Rectal smooth muscle tissue (tissue), 1 donor: Measurements from ENCODE around the gene ZNF524.

Experiments used
- H3K27ac ChIP-seq: one replicate; pipeline ENCODE4 v1.7.0; 2013; ENCODE audit warnings: low read depth, low read length, inconsistent platforms
- H3K27me3 ChIP-seq: one replicate; pipeline ENCODE4 v1.7.0; 2013; ENCODE audit warnings: low read length; ENCODE audit not compliant: control insufficient read depth, insufficient read depth
- H3K36me3 ChIP-seq: one replicate; pipeline ENCODE4 v1.7.0; 2013; ENCODE audit warnings: low read length; ENCODE audit not compliant: control insufficient read depth, insufficient read depth
- H3K4me1 ChIP-seq: one replicate; pipeline ENCODE4 v1.7.0; 2013; ENCODE audit warnings: low read length; ENCODE audit not compliant: control insufficient read depth, insufficient read depth
- H3K4me3 ChIP-seq: one replicate; pipeline ENCODE4 v1.7.0; 2013; ENCODE audit warnings: low read length
- H3K9ac ChIP-seq: one replicate; pipeline ENCODE4 v1.7.0; 2013; ENCODE audit warnings: low read length

ZNF524 gene

GRCh38 chr19:55620410-55621204 lies 20.5 kb downstream of the ZNF524 start:
- no peak overlapping the region for H3K27ac ChIP-seq
- H3K4me3 ChIP-seq: no peak overlapping the region
- H3K27me3 ChIP-seq: no peaks in the 10 kb centered on the region
- no peak overlapping the region for H3K9ac ChIP-seq
- H3K4me1 ChIP-seq: no peaks in the 10 kb centered on the region
- H3K36me3 ChIP-seq: peaks cover 2% of the 10 kb centered on the region

- Histone ChIP-seq H3K27ac (no peak overlapping the region), H3K4me3 (no peak overlapping the region), H3K9ac (no peak overlapping the region), H3K4me1 (no peaks in the 10 kb centered on the region), H3K36me3 (peaks cover 2% of the 10 kb centered on the region), H3K27me3 (no peaks in the 10 kb centered on the region)
Measured at GRCh38 chr19:55621205-55621672, 21.2 kb downstream of the ZNF524 start.

GRCh38 chr19:55621673-55622231 lies 21.7 kb downstream of the ZNF524 start:
- Histone ChIP-seq H3K27ac (no peak overlapping the region), H3K9ac (no peak overlapping the region), H3K27me3 (no peaks in the 10 kb centered on the region), H3K4me1 (no peaks in the 10 kb centered on the region), H3K4me3 (no peak overlapping the region), H3K36me3 (no peaks in the 10 kb centered on the region)

- no peak overlapping the region for H3K9ac ChIP-seq
Measured at GRCh38 chr19:55622242-55622969, 22.3 kb downstream of the ZNF524 start.

GRCh38 chr19:55623130-55623529 lies 23.0 kb downstream of the ZNF524 start:
- no peak overlapping the region for H3K27ac ChIP-seq
- no peaks in the 10 kb centered on the region for H3K27me3 ChIP-seq
- no peaks in the 10 kb centered on the region for H3K36me3 ChIP-seq
- H3K4me3 ChIP-seq: no peak overlapping the region
- H3K4me1 ChIP-seq: no peaks in the 10 kb centered on the region
- no peak overlapping the region for H3K9ac ChIP-seq

More at GRCh38 chr19:55622242-55622969, 22.3 kb downstream of the ZNF524 start:
- Histone ChIP-seq H3K4me1 (no peaks in the 10 kb centered on the region), H3K36me3 (no peaks in the 10 kb centered on the region), H3K27ac (no peak overlapping the region), H3K4me3 (no peak overlapping the region), H3K27me3 (no peaks in the 10 kb centered on the region)

- peak overlapping the region; percentile 34 for H3K27ac ChIP-seq
- H3K27me3 ChIP-seq: no peaks in the 10 kb centered on the region
- H3K36me3 ChIP-seq: no peaks in the 10 kb centered on the region
- H3K9ac ChIP-seq: no peak overlapping the region
- H3K4me1 ChIP-seq: no peaks in the 10 kb centered on the region
- H3K4me3 ChIP-seq: no peak overlapping the region
Measured at GRCh38 chr19:55623561-55623960, 23.5 kb downstream of the ZNF524 start.

GRCh38 chr19:55624109-55625003 lies 24.3 kb downstream of the ZNF524 start, which contains the start of gene ZNF784:
ZNF784 (minus strand) TSS chr19:55624566; CDS start chr19:55624561, 5 bp downstream.
- H3K4me3 ChIP-seq: peak within 1 kb of the TSS; percentile 80
- H3K27ac ChIP-seq: peak within 1 kb of the TSS; percentile 96
- H3K9ac ChIP-seq: peak within 1 kb of the TSS; percentile 75
- H3K36me3 ChIP-seq: no peaks in the 10 kb centered on the region
- H3K4me1 ChIP-seq: no peaks in the 10 kb centered on the region
- H3K27me3 ChIP-seq: no peaks in the 10 kb centered on the region

- no peaks in the 10 kb centered on the region for H3K27me3 ChIP-seq
- H3K9ac ChIP-seq: no peak overlapping the region
- H3K4me1 ChIP-seq: no peaks in the 10 kb centered on the region
- peak overlapping the region; percentile 80 for H3K4me3 ChIP-seq
- H3K27ac ChIP-seq: peak overlapping the region; percentile 96
- H3K36me3 ChIP-seq: no peaks in the 10 kb centered on the region
Measured at GRCh38 chr19:55625004-55625326, 24.9 kb downstream of the ZNF524 start.

- Histone ChIP-seq H3K27me3 (no peaks in the 10 kb centered on the region), H3K27ac (no peak overlapping the region), H3K9ac (no peak overlapping the region)
Measured at GRCh38 chr19:55626350-55626749, 26.3 kb downstream of the ZNF524 start.

GRCh38 chr19:55632463-55632834 lies 32.4 kb downstream of the ZNF524 start:
- Histone ChIP-seq H3K9ac (no peak overlapping the region), H3K4me3 (no peak overlapping the region), H3K27ac (no peak overlapping the region), H3K4me1 (peaks cover 11% of the 10 kb centered on the region), H3K27me3 (no peaks in the 10 kb centered on the region), H3K36me3 (peaks cover 2% of the 10 kb centered on the region)

More at GRCh38 chr19:55626350-55626749, 26.3 kb downstream of the ZNF524 start:
- no peak overlapping the region for H3K4me3 ChIP-seq
- H3K4me1 ChIP-seq: no peaks in the 10 kb centered on the region
- no peaks in the 10 kb centered on the region for H3K36me3 ChIP-seq

GRCh38 chr19:55633861-55634260 lies 33.8 kb downstream of the ZNF524 start:
- peaks cover 2% of the 10 kb centered on the region for H3K36me3 ChIP-seq
- no peak overlapping the region for H3K27ac ChIP-seq
- no peak overlapping the region for H3K9ac ChIP-seq
- H3K4me1 ChIP-seq: peaks cover 11% of the 10 kb centered on the region
- no peak overlapping the region for H3K4me3 ChIP-seq
- H3K27me3 ChIP-seq: no peaks in the 10 kb centered on the region

- Histone ChIP-seq H3K9ac (peak overlapping the region; percentile 100), H3K4me1 (peaks cover 18% of the 10 kb centered on the region), H3K27ac (peak overlapping the region; percentile 96), H3K27me3 (no peaks in the 10 kb centered on the region), H3K36me3 (peaks cover 2% of the 10 kb centered on the region), H3K4me3 (peak overlapping the region; percentile 99)
Measured at GRCh38 chr19:55635334-55635717, 35.2 kb downstream of the ZNF524 start.
